ENCODE data around the gene TXNRD2.

DNA sequence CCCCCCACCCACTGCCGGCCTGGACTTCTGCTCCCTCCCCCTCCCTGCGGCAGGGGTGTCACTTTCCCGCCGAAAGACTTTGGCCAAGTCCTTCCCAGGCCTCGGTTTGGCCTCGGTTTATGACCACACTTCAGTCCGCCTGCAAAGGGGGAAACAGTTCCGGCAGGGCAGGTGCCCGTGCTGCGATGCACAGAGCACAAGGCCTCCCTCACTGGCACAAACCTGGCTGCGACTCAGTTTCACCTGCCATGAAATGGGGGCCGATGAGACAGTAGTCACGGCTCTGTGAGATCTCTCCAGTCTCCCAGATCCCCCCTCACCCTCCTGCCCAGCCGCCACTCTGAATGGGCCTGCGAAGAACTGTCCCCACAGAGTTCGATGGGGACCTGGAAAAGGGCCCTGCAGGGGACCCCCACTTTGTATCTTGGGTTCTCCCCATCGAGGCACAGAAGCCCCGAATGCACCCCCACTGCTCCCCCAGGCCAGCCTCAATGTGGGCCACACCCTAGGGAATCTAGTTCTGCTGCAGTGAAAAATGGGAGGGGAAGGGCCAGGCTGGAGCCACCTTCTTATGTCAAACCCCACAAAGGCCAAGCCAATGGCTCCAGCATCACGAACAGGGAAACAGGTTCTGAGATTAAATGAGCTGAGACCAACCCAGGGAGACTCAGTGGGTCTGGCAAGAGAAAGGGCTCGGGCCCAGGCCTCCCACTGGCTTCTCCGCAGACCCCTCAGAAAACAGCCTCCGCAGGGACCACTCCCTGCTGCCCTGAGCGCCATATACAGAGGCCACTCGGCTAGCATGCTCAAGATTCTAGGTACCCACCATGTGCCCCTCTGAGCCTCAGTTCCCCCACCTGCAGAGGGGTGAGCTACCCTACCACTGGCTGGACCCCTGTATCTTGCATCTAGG, 46.0 kb upstream of the TXNRD2 start:
- TF ChIP-seq POLR2A (IDR thresholded peaks at IDR 0.05; ENCODE audit: low read length) (no peak), GATA1 (IDR thresholded peaks at IDR 0.05; ENCODE audit: low read depth, low read length) (no peak)

Measured in erythroblast (primary cell).